SW 1271 (cell line): ENCODE measurements around the gene ZNF382.
"Not testable (repeated sequence)": the region's sequence is repeated elsewhere in the genome, so short reads cannot be mapped to it uniquely, and the experiment has no call there.

ENCODE experiments used
- DNase-seq, 2 experiments: peaks; one replicate each; lab custom pipeline; 2025; lab: John Stamatoyannopoulos, UW

ZNF382 gene

DNA sequence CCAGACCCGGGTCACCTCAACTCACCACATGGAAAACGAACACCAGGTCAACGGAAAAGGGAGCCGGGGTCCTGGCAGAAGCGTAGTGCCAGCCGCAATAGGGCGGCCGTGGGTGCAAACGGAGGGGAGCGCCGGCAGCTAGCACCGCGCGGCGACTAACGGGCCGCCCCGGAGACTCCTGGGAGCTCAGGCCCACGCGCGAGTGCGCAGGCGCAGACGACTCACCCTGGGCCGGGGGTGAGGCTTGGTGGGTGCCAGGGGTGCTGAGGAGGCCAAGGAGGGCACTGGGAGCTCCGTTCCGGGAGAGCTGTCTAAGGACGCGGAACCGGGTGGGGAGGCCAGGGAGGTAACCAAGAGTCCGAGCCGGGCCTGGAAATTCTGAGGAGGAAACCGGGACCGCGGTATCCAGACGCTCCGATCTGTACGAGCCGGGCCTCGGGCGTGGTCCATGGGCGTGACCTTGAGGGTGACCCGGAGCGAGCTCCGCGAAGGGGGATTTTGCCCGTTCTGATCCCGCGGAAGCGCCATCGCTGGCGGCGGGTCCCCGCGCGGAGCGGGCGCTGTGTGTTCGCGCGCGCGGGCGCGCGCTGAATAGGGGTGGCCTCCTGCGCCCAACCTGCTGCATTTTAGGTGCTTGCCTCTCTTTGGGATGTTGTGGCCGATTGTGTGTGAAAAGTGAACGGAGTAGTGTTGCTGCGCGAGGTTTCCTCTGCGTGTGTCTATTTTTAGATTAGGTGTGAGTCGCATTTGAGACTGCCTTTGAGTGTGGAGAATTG lies at the start of gene ZNF382:
Gene ZNF382 (plus strand): TSS at position 213 of the 776 bp plus-strand sequence. CDS start 4,602 bp downstream, outside the sequence.
- DNase-seq: peak; percentile 10 to 38

DNA sequence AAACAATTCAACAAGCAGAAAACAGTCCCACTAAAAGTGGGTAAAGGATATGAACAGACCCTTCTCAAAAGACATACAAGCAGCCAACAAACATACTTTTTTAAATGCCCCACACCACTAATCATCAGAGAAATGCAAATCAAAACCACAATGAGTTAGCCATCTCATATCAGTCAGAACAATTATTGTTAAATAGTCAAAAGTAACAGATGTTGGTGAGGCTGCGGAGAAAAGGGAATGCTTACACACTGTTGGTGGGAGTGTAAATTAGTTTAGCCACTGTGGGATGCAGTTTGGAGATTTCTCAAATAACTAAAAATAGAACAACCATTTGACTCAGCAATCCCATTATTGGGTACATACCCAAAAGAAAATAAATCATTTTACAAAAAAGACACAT lies 40.7 kb upstream of the ZNF382 start:
- DNase-seq: no peak

DNA sequence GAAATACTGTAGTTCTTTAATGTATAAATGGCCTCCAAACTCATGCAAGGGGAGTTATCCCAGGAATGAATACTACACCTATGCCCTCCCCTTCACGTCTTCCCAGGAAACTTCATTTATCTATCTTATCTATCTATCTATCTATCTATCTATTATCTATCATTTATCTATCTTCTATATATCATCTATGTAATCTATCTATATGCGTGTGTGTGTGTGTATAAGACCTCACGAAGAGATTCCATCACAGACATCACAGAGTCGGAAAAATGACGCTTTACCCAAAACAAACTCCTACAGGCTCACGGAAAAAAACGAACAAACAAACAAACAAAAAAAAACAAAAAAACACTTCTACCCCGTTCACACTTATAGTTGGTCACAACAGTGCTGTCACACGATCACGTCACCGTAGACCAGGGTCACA lies 32.5 kb upstream of the ZNF382 start:
- DNase-seq: no peak

DNA sequence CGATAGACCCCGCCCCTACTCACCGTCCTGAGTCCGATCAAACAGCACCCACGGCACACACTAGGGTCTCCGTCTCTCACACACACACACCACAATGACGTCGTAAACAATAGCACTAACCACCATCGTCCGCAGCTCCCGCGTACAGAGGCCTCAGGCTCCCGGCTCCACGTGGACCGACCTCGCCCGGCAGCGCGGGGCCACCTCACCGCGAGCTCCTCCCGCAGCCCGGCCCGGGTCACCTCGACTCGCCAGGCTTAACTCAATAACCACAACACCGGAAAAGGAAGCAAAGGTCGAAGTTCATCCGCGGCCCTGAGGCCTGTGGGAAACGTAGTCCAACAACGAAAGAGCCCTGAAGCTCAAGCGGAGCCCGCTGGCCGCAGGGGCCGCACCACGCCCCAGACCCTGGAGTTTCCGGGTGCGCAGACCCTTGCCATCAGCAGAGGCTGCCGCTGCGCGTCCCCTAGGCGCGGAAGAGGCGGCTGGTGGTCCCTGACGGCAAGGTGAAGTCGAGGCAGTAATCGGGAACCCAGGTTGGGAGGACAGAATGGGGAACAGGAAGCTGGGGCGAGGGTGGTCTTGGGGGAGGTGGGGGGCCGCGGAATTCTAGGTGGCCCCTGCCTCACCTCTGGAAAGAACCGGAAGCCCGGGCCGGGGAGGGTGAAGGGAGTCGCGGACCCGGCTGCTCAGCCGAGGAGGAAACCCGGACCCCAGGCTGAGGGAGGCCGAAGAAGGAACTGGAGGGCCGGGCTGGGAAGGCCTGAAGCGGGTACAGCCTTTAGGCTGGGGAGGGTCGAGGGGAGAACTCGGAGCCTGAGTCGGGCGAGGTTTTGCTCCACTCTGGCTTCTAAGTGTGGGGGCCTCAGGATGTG lies 31.9 kb upstream of the ZNF382 start, which contains the start of gene ZNF529:
Gene ZNF529 (minus strand): TSS at position 273 of the 875 bp plus-strand sequence. CDS start 946 bp downstream, outside the sequence.
- DNase-seq: peak; percentile 71 to 87

DNA sequence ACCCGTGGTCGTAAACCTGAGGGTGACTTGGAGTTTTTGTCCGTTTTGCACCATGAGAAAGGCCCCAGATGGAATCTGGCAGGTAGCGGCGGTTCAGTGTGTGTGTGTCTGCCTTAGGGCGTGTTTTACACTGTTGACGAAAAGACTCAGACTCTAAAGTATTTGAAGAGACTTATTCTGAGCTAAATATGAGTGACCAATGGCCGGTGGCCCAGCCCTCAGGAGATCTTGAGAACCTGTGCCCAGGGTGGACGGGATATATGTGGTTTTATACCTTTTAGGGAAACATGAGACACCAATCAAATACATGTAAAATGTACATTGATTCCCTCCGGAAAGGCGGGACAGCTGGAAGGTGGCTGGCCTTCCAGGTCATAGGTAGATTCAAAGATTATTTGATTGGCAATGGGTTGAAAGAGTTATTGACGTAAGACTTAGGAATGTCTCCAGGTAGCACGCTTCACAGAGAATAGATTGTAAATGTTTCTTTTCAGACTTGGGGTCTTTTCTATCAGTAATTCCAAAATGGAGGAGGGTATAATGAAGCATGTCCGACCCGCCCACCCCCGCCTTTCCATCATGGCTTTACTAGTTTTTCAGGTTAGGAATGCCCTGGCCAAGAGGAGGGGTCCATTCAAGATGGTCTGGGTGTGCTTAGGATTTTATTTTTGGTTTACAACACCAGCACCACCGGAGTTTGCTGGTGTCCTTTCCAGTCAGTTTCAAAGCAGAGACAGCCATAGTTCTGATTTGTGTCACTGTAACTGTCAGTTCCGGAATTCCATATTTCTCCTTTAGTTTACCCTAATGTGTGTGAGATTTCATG lies 31.0 kb upstream of the ZNF382 start:
- DNase-seq: peak in 1 of 2 experiments; percentile 11

DNA sequence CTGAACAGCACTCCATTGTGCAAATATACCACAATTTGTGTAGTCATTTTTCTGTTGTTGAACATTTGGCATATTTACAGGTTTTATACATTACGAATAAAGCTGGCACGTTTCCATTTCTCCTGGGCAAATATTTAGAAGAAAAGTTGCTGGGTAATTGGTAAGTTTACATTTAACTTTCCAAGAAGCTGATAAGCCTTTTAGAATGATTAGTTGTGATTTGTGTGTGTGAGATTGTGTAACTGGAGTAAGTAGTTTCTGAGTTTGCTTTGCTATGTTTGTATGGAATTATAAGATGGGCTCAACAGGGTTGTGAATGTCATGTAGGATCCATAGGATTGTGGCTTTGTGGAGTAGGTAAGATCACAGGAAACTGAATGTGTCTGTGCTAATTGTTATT lies 30.4 kb upstream of the ZNF382 start:
- no peak for DNase-seq

DNA sequence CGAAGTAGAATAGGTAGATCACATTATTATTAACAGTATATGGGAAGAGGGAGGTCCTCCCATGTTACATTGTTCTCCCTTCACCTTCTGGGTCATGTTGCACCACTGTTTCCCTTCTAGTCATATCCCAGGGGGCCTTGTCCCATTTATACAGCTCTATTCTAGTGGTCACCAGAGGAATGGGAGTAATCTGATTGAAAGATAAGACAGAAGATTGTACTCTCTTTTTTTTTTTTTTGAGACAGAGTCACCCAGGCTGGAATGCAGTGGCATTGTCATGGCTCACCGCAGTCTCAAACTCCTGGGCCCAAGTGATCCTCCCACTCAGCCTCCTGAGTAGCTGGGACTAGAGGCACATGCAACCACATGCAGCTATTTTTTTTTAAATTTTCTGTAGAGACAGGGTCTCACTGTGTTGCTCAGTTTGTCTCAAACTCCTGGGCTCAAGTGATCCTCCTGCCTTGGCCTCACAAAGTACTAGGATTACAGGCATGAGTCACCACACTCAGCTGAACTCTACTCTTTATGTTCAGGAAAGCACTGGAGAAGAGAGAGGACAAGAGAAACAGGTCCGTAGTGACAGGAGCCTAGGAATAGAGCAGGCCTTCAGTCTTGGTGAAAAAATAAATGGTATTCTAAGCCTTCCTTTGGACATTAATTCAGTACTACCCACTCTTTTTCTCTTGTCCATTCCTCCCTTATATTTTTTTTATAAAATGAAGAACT lies 27.7 kb upstream of the ZNF382 start:
- DNase-seq: peak in 1 of 2 experiments; percentile 34

DNA sequence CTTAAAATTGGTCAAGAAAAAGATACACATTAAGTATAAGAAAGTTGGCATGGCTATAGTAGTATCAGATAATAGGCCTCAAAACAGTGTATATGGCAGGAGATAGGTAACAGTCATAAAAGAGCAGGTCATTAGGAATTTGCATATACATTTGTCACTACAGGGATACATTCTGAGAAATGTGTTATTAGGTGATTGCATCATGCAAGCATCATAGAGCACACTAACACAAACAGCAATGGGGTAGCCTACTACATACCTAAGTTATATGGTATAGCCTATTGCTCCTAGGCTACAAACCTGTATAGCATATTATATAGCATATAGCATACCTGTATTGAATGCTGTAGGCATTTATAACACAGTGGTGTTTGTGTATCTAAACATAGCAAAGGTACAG lies 25.9 kb upstream of the ZNF382 start:
- no peak for DNase-seq

DNA sequence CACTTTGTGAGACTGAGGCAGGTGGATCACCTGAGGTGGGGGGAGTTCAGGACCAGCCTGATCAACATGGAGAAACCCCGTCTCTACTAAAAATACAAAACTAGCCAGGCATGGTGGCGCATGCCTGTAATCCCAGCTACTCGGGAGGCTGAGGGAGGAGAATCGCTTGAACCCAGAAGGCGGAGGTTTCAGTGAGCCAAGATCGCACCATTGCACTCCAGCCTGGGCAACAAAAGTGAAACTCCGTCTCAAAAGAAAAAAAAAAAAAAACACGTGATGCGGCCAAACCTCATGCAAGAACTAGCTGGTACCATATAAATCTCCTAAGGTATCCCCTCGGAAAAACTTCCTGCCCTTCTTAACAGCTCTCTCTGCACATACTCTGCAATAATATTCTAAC lies 2.4 kb upstream of the ZNF382 start:
- DNase-seq: not testable (repeated sequence)

DNA sequence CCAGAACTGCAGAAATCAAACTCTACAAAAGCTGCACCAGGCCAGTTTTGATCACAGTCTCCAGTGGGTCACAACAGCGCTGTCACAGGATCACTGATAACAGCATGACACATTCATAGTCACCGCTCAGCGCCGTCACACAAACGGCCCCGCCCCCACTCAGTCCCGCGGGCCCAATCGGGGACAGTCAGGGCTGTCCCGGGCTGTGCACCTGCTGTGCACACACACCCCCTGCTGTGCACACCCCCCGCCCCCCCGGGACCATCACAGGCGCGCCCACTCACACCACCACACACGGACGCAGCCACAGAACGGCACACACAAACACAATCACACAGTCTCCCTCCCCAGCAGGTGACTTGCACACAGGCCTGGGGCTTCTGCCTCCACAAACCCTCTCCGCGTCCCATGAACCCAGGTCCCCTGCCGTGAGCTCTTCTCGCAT lies 435 bp upstream of the ZNF382 start:
- DNase-seq: peak; percentile 15 to 57

DNA sequence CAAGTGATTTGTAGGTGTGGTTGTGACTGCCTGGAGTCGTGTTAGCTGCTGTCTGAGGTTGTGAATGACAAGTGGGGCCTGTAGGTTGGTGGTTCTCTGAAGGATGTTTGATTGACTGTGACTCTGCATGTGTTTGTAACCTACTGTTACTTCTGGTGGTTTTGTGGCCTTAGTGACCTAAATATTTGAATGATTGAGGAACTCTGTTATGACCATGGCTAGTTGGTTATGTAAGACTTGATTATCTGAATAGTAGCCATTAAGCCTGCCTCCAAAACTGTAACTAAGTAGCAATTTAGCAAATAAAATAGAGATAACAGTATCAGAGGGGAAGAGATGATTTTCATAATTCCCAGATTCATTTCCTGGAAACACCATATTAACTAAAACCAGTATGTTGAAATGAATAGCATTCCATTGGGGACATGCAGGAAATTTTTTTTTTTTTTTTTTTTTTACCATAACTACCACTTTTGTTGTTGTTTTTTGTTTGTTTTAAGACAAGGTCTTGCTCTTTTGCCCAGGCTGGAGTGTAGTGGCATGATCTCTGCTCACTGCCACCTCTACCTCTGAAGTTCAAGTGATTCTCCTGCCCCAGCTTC lies 865 bp downstream of the ZNF382 start:
- no peak for DNase-seq

DNA sequence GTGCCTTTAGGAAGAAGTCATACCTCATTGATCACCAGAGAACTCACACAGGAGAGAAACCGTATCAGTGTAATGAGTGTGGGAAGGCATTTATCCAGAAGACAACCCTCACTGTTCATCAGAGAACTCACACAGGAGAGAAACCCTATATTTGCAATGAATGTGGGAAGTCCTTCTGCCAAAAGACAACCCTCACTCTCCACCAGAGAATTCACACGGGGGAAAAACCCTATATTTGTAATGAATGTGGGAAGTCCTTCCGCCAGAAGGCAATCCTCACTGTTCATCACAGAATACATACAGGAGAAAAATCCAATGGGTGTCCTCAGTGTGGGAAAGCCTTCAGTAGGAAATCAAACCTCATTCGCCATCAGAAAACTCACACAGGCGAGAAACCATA lies 21.9 kb downstream of the ZNF382 start:
- DNase-seq: no peak

DNA sequence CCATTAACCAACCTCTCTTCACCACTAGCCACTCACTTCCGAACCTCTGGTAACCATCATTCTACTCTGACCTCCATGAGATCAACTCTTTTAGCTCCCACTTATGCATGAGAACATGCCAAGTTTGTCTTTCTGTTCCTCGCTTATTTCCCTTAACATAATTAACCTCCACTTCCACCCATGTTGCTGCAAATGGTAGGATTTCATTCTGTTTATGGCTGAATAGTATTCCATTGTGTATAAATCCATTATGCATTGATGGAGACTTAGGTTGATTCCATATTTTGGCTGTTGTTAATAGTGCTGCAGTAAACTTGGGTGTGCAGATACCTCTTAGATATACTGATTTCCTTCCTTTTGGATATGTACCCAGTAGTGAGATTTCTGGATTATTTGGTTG lies 30.2 kb downstream of the ZNF382 start:
- DNase-seq: no peak

DNA sequence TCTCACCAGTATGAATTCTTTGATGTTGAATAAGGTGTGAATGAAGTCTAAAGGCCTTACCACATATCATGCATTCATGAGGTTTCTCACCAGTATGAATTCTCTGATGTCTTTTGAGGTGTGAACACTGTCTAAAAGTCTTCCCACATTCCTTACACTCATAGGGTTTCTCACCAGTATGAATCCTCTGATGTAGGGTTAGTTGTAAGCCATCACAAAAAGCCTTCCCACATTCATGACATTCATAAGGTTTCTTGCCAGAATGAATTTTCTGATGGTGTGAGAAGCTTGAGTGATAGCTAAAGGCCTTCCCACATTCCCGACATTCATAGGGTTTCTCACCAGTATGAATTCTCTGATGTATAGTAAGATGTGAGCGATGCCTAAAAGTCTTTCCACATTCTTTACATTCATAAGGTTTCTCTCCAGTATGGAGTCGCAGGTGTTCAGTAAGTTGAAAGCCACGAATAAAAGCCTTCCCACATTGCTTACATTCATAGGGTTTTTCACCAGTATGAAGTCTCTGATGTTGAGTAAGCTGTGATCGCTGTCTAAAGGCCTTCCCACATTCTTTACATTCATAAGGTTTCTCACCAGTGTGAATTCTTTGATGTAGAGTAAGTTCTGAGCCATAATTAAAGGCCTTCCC lies 33.9 kb downstream of the ZNF382 start:
- DNase-seq: no peak

DNA sequence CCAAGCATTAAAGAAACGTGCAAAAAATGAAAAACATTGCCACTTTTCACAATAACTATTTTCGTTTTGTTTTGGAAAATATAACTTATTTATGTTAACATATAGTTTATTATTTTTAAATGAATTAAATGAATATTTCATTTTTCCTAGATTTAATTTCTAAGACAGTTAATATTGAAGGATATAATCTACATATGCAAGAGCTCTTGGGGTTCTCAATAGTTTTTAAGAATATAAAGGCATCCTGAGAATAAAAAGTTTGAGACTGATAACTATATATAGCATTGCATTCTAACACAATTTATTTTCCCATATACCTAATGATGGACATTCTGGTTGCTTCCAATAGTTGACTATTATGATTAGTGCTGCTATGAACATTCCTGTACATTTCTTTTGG lies 41.6 kb downstream of the ZNF382 start:
- no peak for DNase-seq

DNA sequence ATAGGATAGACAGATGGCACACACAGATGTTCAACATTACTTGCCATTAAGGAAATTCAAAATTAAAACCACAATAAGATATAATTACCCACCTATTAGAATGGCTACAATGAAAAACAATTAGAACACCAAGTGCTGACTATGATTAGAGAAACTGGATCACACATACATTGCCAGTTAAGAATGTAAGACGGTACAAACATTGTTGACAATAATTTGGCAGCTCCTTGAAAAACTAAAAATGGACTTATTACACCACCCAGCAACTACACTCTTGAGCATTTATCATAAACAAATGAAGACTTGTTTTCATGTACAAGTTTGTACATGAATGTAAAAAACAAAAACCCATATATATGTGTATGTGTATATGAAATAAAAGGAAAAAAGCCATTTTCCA lies 47.8 kb downstream of the ZNF382 start:
- no peak for DNase-seq

DNA sequence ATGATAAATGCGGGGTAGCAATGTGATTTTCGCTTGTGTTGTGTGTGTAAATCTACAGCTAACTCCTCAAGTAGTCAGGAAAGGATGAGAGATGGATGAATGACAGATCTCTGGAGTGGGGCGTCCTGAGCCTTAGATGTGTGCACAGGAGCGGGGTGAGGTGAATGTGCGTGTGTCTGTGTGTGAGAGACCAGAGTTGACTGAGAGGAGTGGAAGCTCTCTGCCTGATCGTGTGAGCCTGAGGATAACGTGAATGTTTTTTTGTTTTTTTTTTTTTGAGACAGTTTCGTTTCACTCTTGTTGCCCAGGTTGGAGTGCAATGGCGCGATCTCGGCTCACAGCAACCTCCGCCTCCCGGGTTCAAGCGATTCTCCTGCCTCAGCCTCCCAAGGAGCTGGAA lies 60.7 kb downstream of the ZNF382 start:
- no peak for DNase-seq

DNA sequence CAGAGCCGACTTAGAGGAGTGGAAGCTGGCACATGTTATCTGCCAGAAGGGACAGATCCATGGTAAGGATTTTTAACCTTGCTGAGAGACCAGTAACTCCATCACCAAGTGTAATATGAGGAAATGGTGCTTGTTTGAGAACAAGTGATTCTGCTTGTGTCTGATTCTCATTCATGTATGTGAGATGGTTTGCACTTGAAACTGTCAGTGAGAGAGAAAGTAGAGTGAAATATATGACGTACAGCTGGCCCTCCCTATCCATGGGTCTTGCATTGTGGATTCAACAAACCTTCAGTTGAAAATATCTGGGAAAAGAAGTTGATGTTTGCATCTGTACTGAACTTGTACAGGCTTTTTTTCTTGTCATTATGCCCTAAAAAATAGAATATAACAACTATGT lies 63.5 kb downstream of the ZNF382 start:
- no peak for DNase-seq

DNA sequence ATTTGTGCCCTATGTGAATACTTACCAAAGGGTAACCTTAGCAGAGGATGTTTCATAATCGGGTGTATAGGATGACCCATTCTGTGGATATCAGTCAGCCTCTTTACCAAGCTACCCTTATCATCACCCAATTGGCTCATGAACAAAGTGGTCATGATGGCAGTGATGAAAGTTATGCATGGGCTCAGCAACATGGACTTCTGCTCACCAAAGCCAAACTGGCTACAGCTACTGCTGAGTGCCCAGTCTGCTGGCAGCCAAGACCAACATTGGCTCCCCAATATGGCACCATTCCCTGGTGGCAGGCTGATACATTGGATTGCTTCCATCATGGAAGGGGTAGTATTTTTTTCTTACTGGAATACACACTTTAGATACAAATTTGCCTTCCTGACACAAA lies 67.3 kb downstream of the ZNF382 start:
- no peak for DNase-seq

DNA sequence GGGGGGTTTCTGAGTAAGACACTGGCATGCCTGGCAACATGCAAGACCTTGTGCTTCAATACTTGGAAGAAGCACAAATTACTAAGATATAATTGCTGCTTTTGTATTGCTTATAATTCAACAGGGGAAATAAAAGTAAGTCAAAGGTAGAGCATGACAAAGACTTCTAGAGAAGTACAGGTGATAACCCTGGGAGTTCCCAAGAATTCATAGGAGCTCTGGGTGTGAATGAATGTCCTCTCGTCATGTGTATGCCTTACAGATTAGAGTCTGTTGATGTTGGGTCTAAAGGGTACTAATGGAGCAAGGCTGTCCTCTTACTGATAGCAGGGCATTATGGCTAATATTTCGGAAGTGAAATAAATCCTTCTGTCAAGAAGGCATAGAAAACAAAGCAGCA lies 69.1 kb downstream of the ZNF382 start:
- no peak for DNase-seq
